ENCODE measurements around the gene SLC9C1.

SLC9C1 gene

DNA sequence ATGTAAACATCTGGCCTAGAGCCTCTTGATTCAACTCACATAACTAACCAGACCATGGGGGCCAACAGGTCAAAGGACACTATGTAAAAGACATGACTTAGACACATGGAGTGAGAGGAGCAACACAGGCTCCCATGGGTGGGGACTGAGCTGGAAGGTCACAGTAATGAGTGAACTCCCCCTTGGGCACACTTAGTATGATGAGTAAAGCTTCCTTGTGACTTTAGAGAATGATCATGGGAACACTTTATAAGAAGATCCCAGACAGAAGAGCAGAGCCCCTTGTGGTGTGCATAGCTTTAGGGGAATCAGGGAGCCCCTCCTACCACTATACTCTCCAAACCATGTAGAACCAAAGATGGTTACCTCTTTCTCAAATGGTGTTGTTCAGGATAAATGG, 171.1 kb downstream of the SLC9C1 start:
- in situ Hi-C loops (cut with MboI; ENCODE audit: low pct_unique_long_range_greater_than_20kb, low sequenced_read_pairs), result no loop called here
- no peak for DNase-seq

DNA sequence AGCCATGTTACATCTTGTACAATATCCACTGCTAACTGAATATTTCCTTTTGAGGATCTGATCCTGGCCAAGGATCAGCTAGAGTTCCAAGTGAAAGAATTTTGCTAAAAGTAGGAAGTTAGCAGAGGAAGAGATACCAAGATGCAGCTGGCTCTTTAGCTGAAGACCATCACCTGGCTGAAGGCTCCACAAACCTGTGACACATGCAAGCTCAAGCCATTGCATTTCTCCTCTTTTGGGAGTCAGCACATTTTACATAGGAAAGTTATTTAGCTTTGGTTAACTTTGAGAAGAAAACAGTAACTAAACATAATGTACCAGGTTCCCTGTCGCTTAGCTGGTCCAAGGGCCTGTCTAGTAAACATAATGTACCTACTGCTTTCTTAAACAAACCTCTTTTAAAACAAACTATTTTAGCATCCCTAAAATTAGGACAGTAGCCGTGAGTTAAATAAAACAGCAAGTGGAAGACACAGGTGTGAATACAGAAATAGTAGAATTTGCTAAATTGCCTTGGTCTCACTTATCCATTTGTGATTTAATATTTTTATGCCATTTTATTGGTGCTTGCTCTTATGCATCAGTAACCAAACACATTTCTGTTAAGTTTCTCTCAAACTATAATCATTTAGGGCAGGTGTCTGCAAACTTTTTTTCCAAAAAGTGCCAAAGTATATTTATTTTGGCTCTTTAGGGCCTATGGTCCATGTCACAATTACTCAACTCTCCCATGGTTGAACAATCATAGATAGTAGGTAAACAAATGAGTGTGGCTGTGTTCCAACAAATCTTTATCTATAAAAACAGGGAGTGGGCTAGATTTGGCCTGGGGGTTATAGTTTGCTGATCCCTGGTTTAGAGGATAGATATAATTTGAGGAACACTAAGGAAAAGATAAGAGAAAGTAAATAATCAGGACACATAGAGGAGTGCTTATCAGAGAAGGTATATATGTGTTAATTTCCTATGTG, 172.2 kb downstream of the SLC9C1 start:
- no peak for DNase-seq
- in situ Hi-C loops (cut with MboI; ENCODE audit: low pct_unique_long_range_greater_than_20kb, low sequenced_read_pairs), result no loop called here

DNA sequence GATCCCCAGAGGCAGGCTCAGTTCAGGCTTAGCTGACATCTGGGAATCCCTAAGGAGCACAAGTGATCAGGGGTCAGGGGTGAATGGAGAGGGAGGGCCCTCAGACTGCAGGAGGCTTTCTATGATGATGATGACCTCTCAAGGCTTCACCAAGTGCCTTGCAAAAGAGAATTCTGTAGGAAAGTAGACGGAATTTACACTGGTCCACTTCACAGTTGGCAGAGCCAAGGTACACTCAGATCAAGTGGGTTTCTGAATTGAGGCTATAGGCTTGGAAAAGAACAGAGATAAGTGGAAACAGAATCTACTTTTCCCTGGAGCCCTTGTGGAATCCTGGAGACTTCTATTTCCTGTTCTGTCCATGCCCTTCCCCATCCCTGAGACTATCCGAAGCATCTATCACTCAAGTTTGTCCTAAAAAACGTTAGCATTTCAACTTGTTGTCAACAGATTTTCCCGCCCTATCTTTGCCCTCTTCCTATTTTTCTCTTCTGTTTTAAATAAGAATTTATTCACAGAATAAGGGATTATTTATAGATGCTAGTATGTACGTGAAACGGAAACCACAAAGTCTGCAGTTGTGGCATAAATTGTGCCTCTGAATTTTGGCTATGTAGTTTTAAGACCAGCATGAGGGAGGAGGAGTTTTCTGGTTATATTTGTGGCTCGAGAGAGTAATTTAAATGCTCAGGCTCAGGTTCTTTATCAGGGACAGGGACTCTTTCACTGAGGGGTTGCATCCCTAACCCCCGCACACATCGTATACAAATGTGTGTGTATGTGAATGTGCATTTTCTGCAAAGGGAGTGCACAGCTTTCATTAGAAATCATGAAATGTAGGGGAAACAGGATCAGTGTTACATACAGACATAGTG, 173.8 kb downstream of the SLC9C1 start:
- DNase-seq, result peak; percentile 41
- in situ Hi-C loops (cut with MboI; ENCODE audit: low pct_unique_long_range_greater_than_20kb, low sequenced_read_pairs), result no loop called here

DNA sequence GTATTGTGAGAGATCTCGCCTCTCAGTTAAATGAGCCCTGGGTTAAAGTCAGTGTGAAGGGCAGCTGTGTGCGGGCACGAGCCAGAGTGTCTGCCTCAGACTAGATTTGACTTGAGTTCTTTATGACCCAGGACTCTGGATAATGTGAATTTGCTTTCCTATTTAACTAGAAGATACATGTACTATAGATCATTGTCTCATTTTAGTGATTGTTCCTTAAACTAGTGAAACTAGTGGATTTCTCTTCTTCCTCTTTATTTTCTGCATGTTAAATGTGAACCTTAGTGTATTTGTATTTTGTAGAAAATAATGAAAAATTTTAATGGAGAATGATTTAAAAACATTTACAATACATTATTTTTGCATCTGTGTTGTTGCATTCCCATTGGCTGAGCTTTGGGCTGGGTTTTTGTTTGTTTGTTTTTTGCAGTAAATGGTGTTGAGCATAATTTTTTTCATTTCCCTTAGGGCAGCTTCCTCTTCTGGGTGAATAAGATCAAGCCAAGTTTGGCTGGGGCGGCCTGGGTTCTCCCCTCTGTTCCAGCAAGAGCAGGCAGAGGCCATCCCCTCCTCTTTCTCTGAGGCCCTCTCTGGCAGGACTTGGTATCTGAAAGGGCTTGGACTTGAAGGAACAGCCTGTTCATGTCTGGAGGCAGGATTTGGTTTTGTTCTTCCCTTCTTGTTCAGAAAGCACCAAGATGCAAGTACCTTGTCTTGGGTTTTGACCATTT, 176.0 kb downstream of the SLC9C1 start:
- DNase-seq, result peak; percentile 18
- in situ Hi-C loops (cut with MboI; ENCODE audit: low pct_unique_long_range_greater_than_20kb, low sequenced_read_pairs), result no loop called here

DNA sequence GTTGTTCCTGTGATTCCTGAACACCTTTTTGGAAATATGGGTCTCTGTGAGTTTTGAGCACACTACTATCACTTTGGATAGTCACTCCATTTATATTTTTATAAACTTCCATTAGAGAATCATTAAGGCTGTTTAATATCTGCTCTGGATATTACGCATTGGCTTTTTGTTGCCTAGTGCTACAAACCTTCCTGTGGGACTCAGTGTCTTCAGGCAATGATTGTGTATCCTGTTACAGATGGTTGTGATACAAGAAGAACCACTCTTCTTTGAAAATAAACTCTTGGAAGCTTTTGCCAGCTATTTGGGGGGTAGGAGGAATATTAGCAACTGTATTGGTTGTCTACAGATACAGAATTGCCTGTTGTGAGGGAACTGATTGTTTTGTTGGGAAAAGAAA, 176.6 kb downstream of the SLC9C1 start:
- in situ Hi-C loops (cut with MboI; ENCODE audit: low pct_unique_long_range_greater_than_20kb, low sequenced_read_pairs), result no loop called here
- DNase-seq, result no peak

DNA sequence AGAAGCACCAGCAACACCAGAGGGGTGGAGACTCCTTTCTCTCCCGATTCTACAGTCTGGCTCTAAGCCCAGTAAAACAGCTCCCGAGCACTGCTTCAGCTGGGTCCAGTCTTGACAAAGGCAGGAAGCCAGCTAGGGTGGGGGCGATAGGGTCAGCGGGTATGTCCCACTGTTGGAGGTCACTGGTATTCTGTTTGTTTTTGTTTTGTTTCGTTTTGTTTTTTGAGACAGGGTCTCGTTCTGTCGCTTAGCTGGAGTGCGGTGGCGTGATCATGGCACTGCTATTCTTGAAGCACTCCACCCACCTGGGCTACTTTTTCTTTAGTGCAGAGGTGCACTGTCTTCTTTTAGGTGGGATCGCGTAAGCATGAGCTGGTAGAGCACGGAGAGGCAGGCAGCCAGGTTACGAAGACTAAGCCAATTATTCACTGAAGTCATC, 177.2 kb downstream of the SLC9C1 start:
- no peak for DNase-seq
- in situ Hi-C loops (cut with MboI; ENCODE audit: low pct_unique_long_range_greater_than_20kb, low sequenced_read_pairs), result no loop called here

DNA sequence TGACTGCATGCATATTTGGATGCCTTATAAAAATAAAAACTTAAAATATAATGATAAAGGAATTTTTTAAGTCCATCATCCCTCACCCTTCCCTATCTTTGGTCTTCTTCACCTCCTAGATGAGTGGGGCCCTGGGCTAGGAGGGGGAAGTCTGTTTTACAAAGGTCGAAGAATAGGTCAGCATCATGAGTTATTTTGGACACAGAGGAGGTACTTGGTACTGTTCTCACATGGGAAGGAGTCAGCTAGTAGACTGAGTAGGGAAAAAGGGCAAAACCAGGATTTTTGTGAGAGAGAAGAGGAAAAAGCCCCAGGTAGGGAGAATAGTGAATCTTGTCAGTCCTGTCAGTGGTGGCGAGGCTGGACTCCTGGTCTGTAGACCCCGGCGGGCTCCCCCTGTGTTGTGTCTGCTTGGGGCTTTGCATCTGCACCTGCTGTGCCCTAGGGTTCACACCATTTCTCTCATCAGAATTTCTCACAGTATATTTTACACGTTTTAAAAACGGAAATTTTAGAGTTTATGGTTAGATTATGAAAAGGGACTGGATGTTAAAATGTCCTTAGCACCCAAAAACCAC, 178.1 kb downstream of the SLC9C1 start:
- DNase-seq, result no peak
- in situ Hi-C loops (cut with MboI; ENCODE audit: low pct_unique_long_range_greater_than_20kb, low sequenced_read_pairs), result no loop called here

DNA sequence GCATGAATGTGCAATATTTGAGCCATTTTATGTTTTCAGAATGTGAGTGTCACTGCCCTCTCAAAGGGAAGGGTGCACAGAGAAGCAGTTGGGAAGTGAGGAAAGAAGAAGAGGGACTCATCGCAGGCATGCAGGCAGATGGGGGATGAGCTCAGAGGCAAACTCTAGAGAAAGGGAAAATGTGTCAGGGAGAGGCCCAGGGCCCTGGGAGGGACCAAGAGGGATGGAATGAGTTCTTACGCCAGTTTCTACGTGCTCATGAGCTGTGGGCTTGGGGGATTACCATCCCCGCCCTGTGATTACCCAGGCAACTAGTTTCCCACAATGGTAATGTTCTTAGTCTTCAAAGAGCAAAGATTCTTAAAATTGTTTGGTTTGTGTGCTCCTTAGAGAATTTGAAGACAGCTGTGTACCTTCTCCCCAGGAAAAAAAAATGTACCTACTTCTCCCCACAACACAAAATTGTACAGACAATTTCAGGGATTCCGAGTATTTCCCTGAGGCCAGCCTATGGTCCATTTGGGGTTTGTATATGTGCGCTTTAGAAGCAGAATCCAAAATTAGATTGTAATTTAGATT, 178.8 kb downstream of the SLC9C1 start:
- in situ Hi-C loops (cut with MboI; ENCODE audit: low pct_unique_long_range_greater_than_20kb, low sequenced_read_pairs), result no loop called here

DNA sequence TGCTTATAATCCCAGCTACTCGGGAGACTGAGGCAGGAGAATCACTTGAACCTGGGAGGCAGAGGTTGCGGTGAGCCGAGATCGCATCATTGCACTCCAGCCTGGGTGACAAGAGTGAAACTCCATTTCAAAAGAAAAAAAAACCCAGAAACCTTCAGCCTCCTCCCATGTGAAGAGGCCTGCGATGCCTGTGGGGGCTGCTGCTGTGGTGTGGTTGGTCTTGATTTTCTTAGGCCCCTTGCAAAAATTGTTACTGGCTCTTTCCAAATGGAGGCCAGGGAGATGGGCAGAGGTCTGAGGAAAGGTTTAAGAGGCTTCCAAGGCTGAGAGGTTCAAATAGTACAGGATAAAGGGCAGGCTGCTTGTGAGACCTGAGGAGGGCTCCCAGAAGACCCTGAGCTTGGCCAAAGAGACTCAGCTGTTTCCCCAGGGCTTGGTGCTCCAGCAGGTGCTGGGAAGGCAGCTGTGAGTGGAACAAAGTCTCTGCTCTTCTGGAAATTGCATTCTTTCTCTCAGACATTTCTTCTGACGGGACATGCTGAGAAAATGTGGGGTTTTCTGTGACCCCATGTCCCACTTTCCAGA, 179.3 kb downstream of the SLC9C1 start:
- in situ Hi-C loops (cut with MboI; ENCODE audit: low pct_unique_long_range_greater_than_20kb, low sequenced_read_pairs), result no loop called here
- DNase-seq, result no peak

More for the DNA sequence above, 178.8 kb downstream of the SLC9C1 start:
- DNase-seq, result no peak

DNA sequence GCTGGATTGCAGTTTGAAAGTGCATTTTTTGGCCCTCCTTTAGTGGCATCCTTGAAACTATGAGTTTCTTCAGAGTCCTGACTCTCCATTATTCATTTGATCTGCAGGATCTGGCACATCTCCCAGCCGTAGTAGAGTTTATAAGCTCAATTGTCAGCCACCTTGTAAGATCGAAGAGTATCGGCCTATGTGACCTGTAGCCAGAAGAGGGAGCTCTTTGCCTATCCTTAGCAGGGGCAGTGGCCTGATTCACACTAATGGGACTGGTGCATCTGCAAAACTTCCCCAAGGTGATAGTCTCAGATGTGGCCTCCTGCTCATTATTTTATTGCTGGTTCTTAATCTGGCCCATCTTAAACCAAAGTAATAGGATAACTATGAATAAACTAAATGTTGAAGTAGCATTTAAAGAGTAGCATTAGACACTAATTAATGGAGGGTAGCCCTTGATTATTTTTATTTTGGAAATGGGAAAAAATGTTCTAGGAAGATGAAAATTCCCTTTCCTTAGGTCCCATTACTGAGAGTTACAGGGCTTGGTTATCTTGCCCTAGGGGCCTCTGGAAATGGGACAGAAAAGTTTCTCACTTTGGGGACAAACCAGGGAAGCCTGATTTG, 182.1 kb downstream of the SLC9C1 start:
- in situ Hi-C loops (cut with MboI; ENCODE audit: low pct_unique_long_range_greater_than_20kb, low sequenced_read_pairs), result no loop called here
- peak; percentile 53 for DNase-seq

DNA sequence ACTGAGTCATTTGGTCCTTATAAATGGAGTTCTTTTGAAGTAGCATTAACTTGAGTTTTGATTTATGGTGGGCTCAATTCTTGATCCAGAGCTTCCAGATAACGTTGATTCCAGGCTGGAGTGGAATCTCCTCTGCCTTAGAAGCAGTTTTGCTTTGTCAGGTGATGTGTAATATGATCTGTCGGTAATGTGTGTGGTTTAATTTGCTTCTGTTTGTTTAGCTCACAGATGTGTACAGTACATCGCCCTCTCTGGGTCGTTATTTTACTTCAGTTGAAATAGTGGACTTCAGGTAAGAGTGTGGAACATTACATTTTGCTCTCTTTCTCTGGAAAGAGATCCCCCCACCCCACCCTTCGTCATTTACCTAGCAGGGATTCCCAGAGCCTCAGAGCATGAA, 184.7 kb downstream of the SLC9C1 start:
- DNase-seq, result no peak
- in situ Hi-C loops (cut with MboI; ENCODE audit: low pct_unique_long_range_greater_than_20kb, low sequenced_read_pairs), result no loop called here

DNA sequence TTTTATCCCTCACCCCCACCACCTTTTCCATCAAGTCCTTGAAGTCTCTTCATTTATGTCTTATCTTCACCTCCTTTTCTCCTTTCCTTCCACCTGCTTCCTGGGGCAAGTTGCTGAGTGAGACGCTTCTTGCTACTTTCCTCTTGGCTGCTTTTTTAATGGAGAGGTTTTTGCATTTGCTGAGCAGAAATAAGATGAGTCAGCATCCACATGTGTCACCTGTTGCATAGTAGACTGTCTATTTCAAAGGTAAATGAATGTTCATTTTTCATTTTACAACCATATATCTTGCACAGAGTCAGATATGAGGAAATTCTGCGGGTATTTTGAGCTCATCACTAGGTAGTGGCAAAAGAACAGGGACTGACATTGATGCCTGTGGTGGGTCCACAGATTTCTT, 189.2 kb downstream of the SLC9C1 start:
- in situ Hi-C loops (cut with MboI; ENCODE audit: low pct_unique_long_range_greater_than_20kb, low sequenced_read_pairs), result no loop called here

DNA sequence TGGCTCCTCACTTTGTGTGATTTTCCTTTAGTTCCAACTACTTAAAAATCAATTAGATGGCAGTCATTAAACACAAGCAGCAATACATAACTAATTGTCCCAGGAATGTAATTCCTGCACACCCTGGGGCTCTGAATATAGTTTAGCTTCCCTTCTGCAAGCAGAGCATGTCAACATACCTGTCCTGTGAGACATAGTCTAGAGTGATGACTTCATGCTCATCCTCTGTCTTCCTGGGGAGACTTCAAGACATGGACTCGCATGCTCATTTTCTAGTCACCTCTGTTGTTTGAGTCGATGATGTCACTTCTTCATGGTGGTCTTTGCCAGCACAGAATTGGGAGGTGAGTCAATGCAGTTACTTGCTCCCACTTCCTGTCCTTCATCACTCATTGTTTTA, 192.1 kb downstream of the SLC9C1 start:
- no peak for DNase-seq
- in situ Hi-C loops (cut with MboI; ENCODE audit: low pct_unique_long_range_greater_than_20kb, low sequenced_read_pairs), result no loop called here

More for the DNA sequence above, 189.2 kb downstream of the SLC9C1 start:
- DNase-seq, result no peak

DNA sequence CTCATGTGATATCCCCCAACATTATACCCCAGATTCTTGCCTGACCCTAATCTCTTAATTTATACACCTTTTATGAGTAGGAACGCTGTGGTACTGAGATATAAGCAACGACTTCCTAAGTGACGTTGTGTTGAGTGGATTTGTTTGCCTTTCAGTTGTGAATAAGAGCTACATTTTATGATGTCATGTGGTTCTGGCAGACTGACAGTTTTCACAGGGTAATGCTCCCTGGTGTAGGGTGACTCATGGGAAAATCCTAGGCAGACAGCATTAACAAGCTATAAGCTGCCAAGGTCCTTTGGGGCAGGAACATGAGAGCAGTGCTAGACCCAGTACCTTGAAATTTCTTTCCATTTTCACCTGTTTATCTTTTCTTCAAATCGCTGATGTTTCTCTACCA, 196.6 kb downstream of the SLC9C1 start:
- in situ Hi-C loops (cut with MboI; ENCODE audit: low pct_unique_long_range_greater_than_20kb, low sequenced_read_pairs), result no loop called here
- no peak for DNase-seq

DNA sequence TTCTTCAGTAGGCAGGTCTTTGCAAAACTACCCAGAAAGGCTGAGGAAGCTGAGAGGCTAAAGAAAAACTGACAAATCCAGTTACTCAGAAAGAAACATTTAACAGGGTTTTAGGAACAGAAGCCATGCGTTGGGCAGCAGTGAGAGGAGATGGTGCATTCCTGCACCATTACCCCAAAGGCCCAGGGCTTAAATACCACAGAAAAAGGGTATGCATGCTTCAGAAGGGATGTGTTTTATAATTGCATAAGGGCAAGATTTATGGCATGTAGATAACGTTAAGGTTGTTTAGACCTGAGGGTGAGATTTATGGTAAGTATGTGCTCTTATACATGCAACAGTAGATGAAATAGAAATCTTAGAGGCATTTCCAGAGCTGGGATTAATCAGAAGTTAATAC, 197.8 kb downstream of the SLC9C1 start:
- in situ Hi-C loops (cut with MboI; ENCODE audit: low pct_unique_long_range_greater_than_20kb, low sequenced_read_pairs), result no loop called here
- no peak for DNase-seq

DNA sequence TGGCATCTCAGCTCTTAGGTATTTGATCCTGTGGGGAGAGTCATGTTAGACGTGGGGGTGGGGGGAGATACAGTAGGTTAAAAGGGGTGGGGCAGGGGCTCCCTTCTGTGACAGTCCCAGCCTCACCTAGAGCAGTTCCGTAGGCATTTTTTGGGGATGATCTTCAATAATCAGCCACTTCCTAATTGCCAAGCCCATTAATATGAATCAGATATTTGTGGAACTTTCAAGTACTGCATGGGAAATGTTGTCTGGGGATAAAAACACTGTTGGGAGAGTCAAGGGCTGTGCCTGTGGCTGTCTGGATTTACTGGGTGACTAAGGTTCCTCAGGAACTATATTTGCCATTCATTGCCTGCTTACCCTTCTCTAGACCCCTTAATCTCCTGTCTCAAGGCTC, 198.3 kb downstream of the SLC9C1 start:
- no peak for DNase-seq
- in situ Hi-C loops (cut with MboI; ENCODE audit: low pct_unique_long_range_greater_than_20kb, low sequenced_read_pairs), result no loop called here

DNA sequence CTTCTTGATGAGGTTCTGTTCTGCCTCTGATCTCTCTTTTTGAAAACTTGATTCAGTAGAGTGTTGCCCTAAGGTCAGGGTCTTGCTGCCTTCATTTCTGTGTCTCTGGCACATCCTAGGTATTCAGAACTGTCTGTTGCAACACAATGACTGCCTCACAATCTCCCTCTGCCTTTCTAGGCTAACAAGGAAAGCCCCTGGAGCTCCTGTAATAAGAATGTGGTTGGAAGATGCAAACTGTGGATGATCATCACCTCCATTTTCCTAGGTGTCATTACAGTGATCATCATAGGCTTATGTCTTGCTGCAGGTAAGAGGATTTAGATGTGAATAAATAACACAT, 200.9 kb downstream of the SLC9C1 start:
- in situ Hi-C loops (cut with MboI; ENCODE audit: low pct_unique_long_range_greater_than_20kb, low sequenced_read_pairs), result no loop called here
- DNase-seq, result no peak

DNA sequence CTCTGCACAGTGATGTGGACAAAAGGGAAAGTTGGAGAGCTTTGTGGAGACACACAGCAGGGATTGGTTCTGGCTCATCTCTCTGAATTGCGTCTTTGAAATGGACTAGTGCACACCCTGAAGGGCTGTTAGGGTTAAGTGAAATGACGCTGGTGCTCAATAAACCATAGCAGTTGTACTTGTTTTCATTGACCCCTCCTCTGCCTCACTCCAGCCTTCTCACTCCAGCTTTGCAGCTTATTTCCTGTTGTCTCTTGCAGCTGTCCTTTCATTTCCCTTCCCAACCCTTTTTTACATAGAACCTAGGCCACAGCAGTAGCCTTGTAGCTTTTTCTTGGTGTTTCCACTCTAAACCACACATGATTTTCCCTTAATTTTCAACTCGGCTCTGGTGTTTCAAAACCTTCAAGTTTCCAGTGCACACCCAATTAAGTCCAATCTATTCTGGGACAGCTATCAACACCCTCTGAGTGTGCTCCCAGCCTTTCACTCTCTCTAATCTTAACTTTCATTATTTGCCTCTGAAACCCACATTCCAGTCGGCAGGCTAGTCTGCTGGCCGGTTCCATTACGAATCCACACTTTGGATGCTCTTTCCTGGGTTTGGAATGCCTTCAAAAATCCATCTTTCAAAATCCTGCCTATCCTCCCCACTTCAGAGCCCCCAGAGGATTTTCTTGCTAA, 201.4 kb downstream of the SLC9C1 start:
- DNase-seq, result no peak
- in situ Hi-C loops (cut with MboI; ENCODE audit: low pct_unique_long_range_greater_than_20kb, low sequenced_read_pairs), result no loop called here

Data from KBM-7 (cell line).